Measurements from ENCODE around the gene KRTAP3-1.

KRTAP3-1 gene

DNA sequence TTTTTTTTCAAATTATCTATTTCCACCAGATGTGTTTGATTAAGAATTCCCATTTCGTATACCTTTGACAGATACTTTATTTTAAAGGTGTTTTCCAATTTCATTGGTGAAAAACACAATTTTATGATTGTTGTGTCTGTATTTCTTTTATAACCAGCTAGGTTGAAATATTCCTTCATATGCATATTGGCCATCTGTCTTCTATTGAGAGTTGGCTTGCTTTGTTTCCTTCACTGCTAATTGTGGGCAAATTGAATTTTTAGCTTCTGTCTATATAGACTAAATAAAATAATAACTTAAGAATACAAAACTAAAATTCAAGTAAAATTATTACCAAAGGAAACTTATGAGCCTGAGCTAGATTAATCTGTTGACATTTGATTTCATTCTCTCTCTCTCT, 13.8 kb downstream of the KRTAP3-1 start:
- H3K36me3 ChIP-seq (ENCODE audit: control insufficient read depth, low read depth, low read length) = no peaks in the 10 kb centered on the region
- no peaks in the 10 kb centered on the region for H3K9me3 ChIP-seq (ENCODE audit: control insufficient read depth, low read depth, low read length)
- no peak overlapping the region for H3K27ac ChIP-seq (ENCODE audit: low read length)
- H3K4me3 ChIP-seq (ENCODE audit: low read length) = no peak overlapping the region
- H3K9ac ChIP-seq (ENCODE audit: low read length) = no peak overlapping the region
- H3K27me3 ChIP-seq (ENCODE audit: control insufficient read depth, insufficient read depth, low read length) = no peaks in the 10 kb centered on the region
- H3K4me1 ChIP-seq (ENCODE audit: control insufficient read depth, low read depth, low read length) = no peaks in the 10 kb centered on the region

DNA sequence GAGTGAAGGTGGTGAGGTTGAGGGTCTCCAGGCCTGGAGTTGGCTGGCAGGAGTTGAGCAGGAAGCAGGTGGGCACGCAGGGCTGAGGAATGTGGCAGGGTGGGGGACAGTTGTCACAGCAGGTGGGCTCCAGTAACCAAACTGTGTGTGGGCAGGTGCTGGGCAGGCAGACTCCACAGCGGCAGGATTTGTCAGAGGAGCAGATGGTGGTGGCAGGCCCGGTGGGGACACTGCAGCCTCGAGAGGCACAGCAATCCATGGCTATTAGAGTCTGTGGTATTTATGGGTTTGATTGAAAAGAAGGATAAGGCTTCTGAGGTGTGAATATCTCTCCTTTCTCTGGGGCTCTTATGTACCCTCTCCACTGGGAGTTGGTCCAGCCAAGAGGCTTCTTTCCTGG, 15.1 kb downstream of the KRTAP3-1 start, which contains the start of gene KRTAP3-3:
TSS of gene KRTAP3-3 (minus strand) at position 326 of the 400 bp plus-strand sequence. CDS start at position 259, 67 bp downstream.
- Histone ChIP-seq H3K4me3 (ENCODE audit: low read length) (no peak within 1 kb of the TSS), H3K9me3 (ENCODE audit: control insufficient read depth, low read depth, low read length) (no peaks in the 10 kb centered on the region), H3K4me1 (ENCODE audit: control insufficient read depth, low read depth, low read length) (no peaks in the 10 kb centered on the region), H3K9ac (ENCODE audit: low read length) (no peak within 1 kb of the TSS), H3K27me3 (ENCODE audit: control insufficient read depth, insufficient read depth, low read length) (no peaks in the 10 kb centered on the region), H3K27ac (ENCODE audit: low read length) (no peak within 1 kb of the TSS), H3K36me3 (ENCODE audit: control insufficient read depth, low read depth, low read length) (no peaks in the 10 kb centered on the region)

DNA sequence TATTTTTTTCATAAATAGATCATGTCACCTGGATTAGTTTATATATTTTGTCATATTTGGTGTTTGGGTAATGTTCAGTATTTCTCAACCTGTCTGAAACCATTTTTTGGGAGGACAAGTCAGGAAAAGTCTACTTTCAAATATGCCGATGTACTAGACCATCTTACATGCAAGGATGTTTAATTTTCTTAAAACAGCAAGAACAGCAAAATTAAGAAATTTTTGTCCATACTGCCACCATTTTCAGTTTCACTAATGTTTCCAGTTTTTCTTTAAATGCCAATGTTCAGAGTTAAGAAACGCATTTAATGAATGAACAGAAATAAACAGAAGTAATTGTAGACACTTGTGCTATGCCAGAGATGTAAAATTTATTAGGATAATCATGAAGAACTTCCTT, 15.8 kb downstream of the KRTAP3-1 start:
- no peaks in the 10 kb centered on the region for H3K36me3 ChIP-seq (ENCODE audit: control insufficient read depth, low read depth, low read length)
- no peaks in the 10 kb centered on the region for H3K9me3 ChIP-seq (ENCODE audit: control insufficient read depth, low read depth, low read length)
- H3K4me3 ChIP-seq (ENCODE audit: low read length) = no peak overlapping the region
- no peaks in the 10 kb centered on the region for H3K27me3 ChIP-seq (ENCODE audit: control insufficient read depth, insufficient read depth, low read length)
- H3K9ac ChIP-seq (ENCODE audit: low read length) = no peak overlapping the region
- H3K27ac ChIP-seq (ENCODE audit: low read length) = no peak overlapping the region
- H3K4me1 ChIP-seq (ENCODE audit: control insufficient read depth, low read depth, low read length) = no peaks in the 10 kb centered on the region

DNA sequence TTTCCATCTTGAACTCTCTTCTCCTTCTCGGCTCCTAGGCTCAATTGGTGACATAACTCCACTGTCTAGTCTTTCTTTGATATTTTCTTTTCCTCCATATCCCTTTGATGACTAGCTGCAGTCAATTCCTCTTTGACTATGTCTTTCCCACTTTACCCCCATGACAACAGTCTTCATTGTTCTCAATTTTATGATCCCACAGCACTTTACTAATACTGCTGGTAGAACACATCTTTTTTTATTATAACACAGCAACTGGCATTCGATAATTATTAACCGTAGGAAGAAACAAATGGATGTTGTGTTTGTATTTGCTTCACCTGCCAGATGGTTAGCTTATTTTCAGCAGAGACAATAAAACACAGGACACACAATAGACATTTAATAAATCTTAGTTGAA, 16.3 kb downstream of the KRTAP3-1 start:
- H3K9me3 ChIP-seq (ENCODE audit: control insufficient read depth, low read depth, low read length) = no peaks in the 10 kb centered on the region
- no peak overlapping the region for H3K4me3 ChIP-seq (ENCODE audit: low read length)
- no peak overlapping the region for H3K27ac ChIP-seq (ENCODE audit: low read length)
- no peak overlapping the region for H3K9ac ChIP-seq (ENCODE audit: low read length)
- no peaks in the 10 kb centered on the region for H3K36me3 ChIP-seq (ENCODE audit: control insufficient read depth, low read depth, low read length)
- H3K4me1 ChIP-seq (ENCODE audit: control insufficient read depth, low read depth, low read length) = no peaks in the 10 kb centered on the region
- H3K27me3 ChIP-seq (ENCODE audit: control insufficient read depth, insufficient read depth, low read length) = no peaks in the 10 kb centered on the region

DNA sequence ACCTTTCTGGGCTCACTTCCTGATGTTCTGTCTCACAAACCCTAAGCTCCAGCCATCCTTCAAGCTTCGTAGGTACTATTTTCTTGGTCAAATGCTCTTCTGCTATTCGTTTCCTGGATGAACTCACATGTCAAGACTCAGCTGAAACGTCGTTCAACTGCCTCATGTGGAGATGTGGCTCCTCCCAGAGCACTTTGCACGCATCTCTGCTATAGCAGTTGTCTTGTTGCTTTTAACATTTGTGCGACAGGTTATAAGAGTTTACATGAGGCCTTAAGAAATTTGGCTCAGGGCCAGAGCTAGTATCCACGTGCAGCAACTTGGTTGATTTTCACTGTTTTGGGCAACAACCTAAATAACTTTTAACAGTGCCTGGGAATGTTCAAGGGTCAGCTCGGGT, 22.0 kb downstream of the KRTAP3-1 start:
- Histone ChIP-seq H3K36me3 (ENCODE audit: control insufficient read depth, low read depth, low read length) (no peaks in the 10 kb centered on the region), H3K4me1 (ENCODE audit: control insufficient read depth, low read depth, low read length) (no peaks in the 10 kb centered on the region), H3K9ac (ENCODE audit: low read length) (no peak overlapping the region), H3K9me3 (ENCODE audit: control insufficient read depth, low read depth, low read length) (no peaks in the 10 kb centered on the region), H3K4me3 (ENCODE audit: low read length) (no peak overlapping the region), H3K27ac (ENCODE audit: low read length) (no peak overlapping the region), H3K27me3 (ENCODE audit: control insufficient read depth, insufficient read depth, low read length) (no peaks in the 10 kb centered on the region)

DNA sequence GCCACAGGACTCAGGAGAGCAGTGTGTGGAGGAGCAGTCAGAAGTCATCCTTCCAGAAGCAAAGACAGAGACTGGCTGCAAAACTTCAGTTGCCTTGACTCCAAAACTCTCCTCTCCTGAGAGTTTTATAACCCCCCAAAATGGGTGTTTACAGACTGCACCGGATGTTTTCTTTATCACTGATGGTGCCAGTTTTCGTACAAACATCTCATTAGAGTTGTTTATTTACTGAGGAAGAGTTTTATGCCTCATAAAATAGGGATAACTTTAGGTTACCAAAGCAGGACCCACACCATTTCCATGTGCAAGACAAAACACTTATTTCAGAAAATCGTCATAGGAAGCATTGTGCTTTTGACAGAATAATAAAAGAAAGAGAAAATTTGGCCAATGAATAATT, 24.7 kb downstream of the KRTAP3-1 start, which contains the start of gene KRT40:
TSS of gene KRT40 (minus strand) at position 101 of the 400 bp plus-strand sequence. CDS start at position 48, 53 bp downstream.
- Histone ChIP-seq H3K27me3 (ENCODE audit: control insufficient read depth, insufficient read depth, low read length) (no peaks in the 10 kb centered on the region), H3K9me3 (ENCODE audit: control insufficient read depth, low read depth, low read length) (no peaks in the 10 kb centered on the region), H3K36me3 (ENCODE audit: control insufficient read depth, low read depth, low read length) (no peaks in the 10 kb centered on the region), H3K9ac (ENCODE audit: low read length) (no peak within 1 kb of the TSS), H3K4me1 (ENCODE audit: control insufficient read depth, low read depth, low read length) (peaks cover 10% of the 10 kb centered on the region), H3K4me3 (ENCODE audit: low read length) (no peak within 1 kb of the TSS), H3K27ac (ENCODE audit: low read length) (no peak within 1 kb of the TSS)

DNA sequence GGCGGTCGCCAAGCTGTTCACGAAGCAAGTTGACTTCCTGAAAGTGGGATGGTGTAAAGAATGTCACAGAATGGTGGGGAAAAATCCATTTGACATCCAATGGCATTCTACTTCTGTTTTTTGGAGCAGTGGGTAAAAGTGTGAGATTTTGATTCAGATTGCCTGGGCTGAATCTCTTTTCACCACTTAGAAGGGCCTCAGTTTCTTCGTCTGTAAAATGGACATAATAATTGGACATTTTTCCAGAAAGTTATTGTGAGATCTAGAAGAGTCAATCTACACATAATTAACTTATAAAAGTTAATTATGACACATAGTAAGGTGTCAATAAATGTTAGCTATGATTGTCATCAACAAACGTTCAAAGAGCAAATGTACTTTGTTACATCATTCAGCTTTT, 27.8 kb downstream of the KRTAP3-1 start:
- Histone ChIP-seq H3K9me3 (ENCODE audit: control insufficient read depth, low read depth, low read length) (no peaks in the 10 kb centered on the region), H3K27ac (ENCODE audit: low read length) (no peak overlapping the region), H3K27me3 (ENCODE audit: control insufficient read depth, insufficient read depth, low read length) (no peaks in the 10 kb centered on the region)

DNA sequence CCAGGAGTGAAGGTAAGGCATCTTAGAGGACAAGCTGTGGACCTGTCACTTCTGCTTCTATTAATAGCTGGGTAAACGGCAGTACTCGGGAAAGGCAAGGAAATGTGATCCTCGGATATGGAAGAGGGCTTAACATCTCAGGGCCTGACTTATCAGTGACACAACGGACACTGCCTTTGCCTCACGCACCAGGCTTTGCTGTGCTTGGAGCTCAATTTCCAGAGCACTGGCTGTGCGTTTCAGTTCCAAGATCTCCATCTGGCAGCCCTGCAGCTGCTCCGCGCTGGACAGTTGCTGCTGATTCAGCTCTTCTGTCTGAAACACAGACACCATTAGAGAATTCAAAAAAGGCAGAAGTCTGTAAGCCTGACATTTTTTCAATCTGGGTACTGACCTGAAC, 28.3 kb downstream of the KRTAP3-1 start:
- no peak overlapping the region for H3K4me3 ChIP-seq (ENCODE audit: low read length)
- peaks cover 10% of the 10 kb centered on the region for H3K4me1 ChIP-seq (ENCODE audit: control insufficient read depth, low read depth, low read length)
- H3K9ac ChIP-seq (ENCODE audit: low read length) = no peak overlapping the region
- H3K36me3 ChIP-seq (ENCODE audit: control insufficient read depth, low read depth, low read length) = no peaks in the 10 kb centered on the region
- H3K9me3 ChIP-seq (ENCODE audit: control insufficient read depth, low read depth, low read length) = no peaks in the 10 kb centered on the region
- no peak overlapping the region for H3K27ac ChIP-seq (ENCODE audit: low read length)
- no peaks in the 10 kb centered on the region for H3K27me3 ChIP-seq (ENCODE audit: control insufficient read depth, insufficient read depth, low read length)

More for the DNA sequence above, 27.8 kb downstream of the KRTAP3-1 start:
- H3K4me3 ChIP-seq (ENCODE audit: low read length) = no peak overlapping the region
- H3K4me1 ChIP-seq (ENCODE audit: control insufficient read depth, low read depth, low read length) = peaks cover 10% of the 10 kb centered on the region
- no peak overlapping the region for H3K9ac ChIP-seq (ENCODE audit: low read length)
- H3K36me3 ChIP-seq (ENCODE audit: control insufficient read depth, low read depth, low read length) = no peaks in the 10 kb centered on the region

DNA sequence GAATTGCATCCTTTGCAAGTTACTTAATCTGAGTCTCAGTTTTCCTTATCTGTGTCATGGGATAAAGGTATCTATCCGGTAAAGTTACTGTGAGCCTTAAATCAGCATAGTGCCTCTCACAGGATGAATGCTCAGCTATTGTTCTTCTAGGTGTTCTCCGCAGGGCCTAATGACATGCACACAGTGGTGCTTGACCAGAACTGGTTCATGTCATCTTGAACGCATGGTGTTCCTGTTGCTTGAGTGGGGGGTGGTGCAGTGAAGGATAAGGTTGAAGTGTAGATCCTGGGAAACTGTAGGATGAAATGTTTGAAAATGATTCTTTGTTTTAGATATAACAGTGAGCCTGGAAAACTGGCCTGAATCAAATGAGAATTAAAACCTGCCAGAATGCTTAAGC, 28.8 kb downstream of the KRTAP3-1 start:
- H3K27me3 ChIP-seq (ENCODE audit: control insufficient read depth, insufficient read depth, low read length) = no peaks in the 10 kb centered on the region
- peaks cover 10% of the 10 kb centered on the region for H3K4me1 ChIP-seq (ENCODE audit: control insufficient read depth, low read depth, low read length)
- no peak overlapping the region for H3K4me3 ChIP-seq (ENCODE audit: low read length)
- no peak overlapping the region for H3K9ac ChIP-seq (ENCODE audit: low read length)
- H3K9me3 ChIP-seq (ENCODE audit: control insufficient read depth, low read depth, low read length) = no peaks in the 10 kb centered on the region
- no peak overlapping the region for H3K27ac ChIP-seq (ENCODE audit: low read length)
- H3K36me3 ChIP-seq (ENCODE audit: control insufficient read depth, low read depth, low read length) = no peaks in the 10 kb centered on the region

DNA sequence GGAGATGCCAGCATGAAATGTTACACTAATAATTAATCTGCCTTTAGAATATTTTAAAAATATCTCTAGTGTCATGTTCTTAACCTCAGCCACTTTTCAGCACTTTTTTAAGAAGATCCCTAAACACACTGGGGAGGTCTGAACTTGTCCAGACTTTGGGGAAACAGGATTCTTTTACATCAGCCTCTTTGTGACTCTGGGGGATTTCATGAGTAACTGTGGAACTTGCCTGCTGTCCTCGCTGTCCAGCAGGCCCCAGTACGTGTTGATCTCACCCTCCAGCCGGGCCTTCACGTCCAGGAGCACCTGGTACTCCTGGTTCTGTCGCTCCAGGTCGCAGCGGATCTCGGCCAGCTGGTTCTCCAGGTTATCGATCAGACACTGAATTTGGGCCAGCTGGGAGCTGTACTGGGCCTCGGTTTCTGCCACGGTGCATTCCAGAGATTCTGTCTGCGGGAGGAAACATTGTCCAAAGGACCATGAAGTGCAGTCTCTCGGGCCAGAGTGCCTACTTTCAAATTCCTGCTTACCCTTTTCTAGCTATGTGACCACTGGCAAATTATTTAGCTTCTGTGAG, 30.3 kb downstream of the KRTAP3-1 start:
- Histone ChIP-seq H3K27me3 (ENCODE audit: control insufficient read depth, insufficient read depth, low read length) (no peaks in the 10 kb centered on the region), H3K36me3 (ENCODE audit: control insufficient read depth, low read depth, low read length) (no peaks in the 10 kb centered on the region), H3K4me1 (ENCODE audit: control insufficient read depth, low read depth, low read length) (peaks cover 10% of the 10 kb centered on the region), H3K27ac (ENCODE audit: low read length) (no peak overlapping the region), H3K9me3 (ENCODE audit: control insufficient read depth, low read depth, low read length) (no peaks in the 10 kb centered on the region), H3K4me3 (ENCODE audit: low read length) (no peak overlapping the region), H3K9ac (ENCODE audit: low read length) (no peak overlapping the region)

DNA sequence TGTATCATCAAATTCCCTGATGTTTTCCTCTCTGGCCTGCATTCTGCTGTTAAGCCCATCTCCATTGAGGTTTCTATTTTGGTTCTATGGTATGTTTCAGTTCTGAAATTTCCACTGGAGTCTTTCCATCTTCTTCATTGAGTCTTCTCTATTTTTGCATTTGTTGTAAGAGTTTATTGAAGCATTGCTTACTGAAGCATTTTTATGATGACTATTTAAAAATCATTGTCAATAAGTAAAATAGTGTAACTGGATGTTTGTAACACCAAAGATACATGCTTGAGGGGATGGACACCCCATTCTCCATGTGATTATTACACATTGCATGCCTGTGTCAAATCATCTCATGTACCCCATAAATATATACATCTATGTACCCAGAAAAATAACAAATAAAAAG, 33.4 kb downstream of the KRTAP3-1 start:
- no peaks in the 10 kb centered on the region for H3K27me3 ChIP-seq (ENCODE audit: control insufficient read depth, insufficient read depth, low read length)
- H3K9ac ChIP-seq (ENCODE audit: low read length) = no peak overlapping the region
- no peaks in the 10 kb centered on the region for H3K36me3 ChIP-seq (ENCODE audit: control insufficient read depth, low read depth, low read length)
- no peak overlapping the region for H3K27ac ChIP-seq (ENCODE audit: low read length)
- H3K4me1 ChIP-seq (ENCODE audit: control insufficient read depth, low read depth, low read length) = peaks cover 6% of the 10 kb centered on the region
- H3K9me3 ChIP-seq (ENCODE audit: control insufficient read depth, low read depth, low read length) = no peaks in the 10 kb centered on the region
- H3K4me3 ChIP-seq (ENCODE audit: low read length) = no peak overlapping the region

DNA sequence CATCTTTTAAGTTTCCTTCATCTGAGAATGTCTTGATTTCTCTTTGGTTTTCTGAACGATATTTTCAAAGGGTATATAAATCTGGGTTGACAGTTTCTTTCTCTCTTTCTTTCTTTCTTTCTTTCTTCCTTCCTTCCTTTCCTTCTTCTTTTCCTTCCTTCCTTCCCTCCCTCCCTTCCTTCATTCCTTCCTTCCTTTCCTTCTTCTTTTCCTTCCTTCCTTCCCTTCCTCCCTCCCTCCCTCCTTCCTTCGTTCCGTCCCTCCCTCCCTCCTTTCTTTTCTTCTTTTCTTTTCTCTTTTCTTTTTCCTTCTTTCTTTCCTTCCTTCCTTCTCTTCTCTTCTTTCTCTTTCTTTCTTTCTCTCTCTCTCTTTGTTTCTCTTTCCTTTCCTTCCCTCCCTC, 34.6 kb downstream of the KRTAP3-1 start:
- H3K27ac ChIP-seq (ENCODE audit: low read length) = no peak overlapping the region
- no peak overlapping the region for H3K4me3 ChIP-seq (ENCODE audit: low read length)
- H3K36me3 ChIP-seq (ENCODE audit: control insufficient read depth, low read depth, low read length) = no peaks in the 10 kb centered on the region
- H3K9me3 ChIP-seq (ENCODE audit: control insufficient read depth, low read depth, low read length) = no peaks in the 10 kb centered on the region
- H3K4me1 ChIP-seq (ENCODE audit: control insufficient read depth, low read depth, low read length) = no peaks in the 10 kb centered on the region
- H3K9ac ChIP-seq (ENCODE audit: low read length) = no peak overlapping the region
- no peaks in the 10 kb centered on the region for H3K27me3 ChIP-seq (ENCODE audit: control insufficient read depth, insufficient read depth, low read length)

All from iPS-18a (cell line).